Measurements from ENCODE around the gene C16orf92. TPM values are rescaled to one million over a fixed set of nuclear protein-coding genes. Genes with fewer than 3 reads are reported as not detected.

C16orf92 gene
- total and polyA plus RNA-seq, 2 donors (not counting 3 experiments of a cell fraction or from before 2014, with no cell fraction given), result not detected

GRCh38 chr16:30030841-30031413 lies 7.9 kb downstream of the C16orf92 start, which contains the start of gene TLCD3B:
Gene TLCD3B, minus strand, starts transcription at chr16:30031271. Its CDS starts 744 bp downstream, at chr16:30030527.
- DNase-seq (ENCODE audit: low read depth, low spot score), result no peak
- Histone ChIP-seq H3K4me2 (ENCODE audit: insufficient read depth, low read length) (no peak within 1 kb of the TSS), H4K20me1 (replicated peaks; ENCODE audit: control insufficient read depth, extremely low read depth, insufficient read depth, low read length) (no peaks in the 10 kb centered on the region), H3K4me3 (replicated peaks in 1 of 3; ENCODE audit: insufficient read depth in 1 of 3, low read depth in 1 of 3, low read length in 3 of 3) (no peak within 1 kb of the TSS), H3K79me2 (ENCODE audit: control insufficient read depth, insufficient read depth, low read length) (no peaks in the 10 kb centered on the region), H3K9me3 (replicated peaks; ENCODE audit: control insufficient read depth, insufficient read depth, low read length) (no peaks in the 10 kb centered on the region), H3K27ac (ENCODE audit: insufficient read depth, low read depth, low read length) (no peak within 1 kb of the TSS), H3K9ac (replicated peaks; ENCODE audit: extremely low read depth, insufficient read depth, low read length) (no peak within 1 kb of the TSS), H3K4me1 (ENCODE audit: control insufficient read depth, extremely low read depth, insufficient read depth, low read length) (no peaks in the 10 kb centered on the region), H3K36me3 (ENCODE audit: control insufficient read depth in 2 of 2, extremely low read depth in 1 of 2, insufficient read depth in 2 of 2, low read length in 2 of 2) (no peaks in the 10 kb centered on the region), H2AFZ (ENCODE audit: low read depth, low read length) (no peak within 1 kb of the TSS), H3K27me3 (ENCODE audit: control insufficient read depth in 2 of 2, insufficient read depth in 2 of 2, low read length in 2 of 2) (peaks cover 19 to 20% of the 10 kb centered on the region in 2 experiments), H3K9me1 (replicated peaks; ENCODE audit: control insufficient read depth, extremely low read depth, insufficient read depth, low read length) (no peaks in the 10 kb centered on the region)
- POLR2A ChIA-PET, result no interaction called here
- no peak for FAIRE-seq
- TF ChIP-seq CTCF (IDR thresholded peaks at IDR 0.05; ENCODE audit: extremely low read depth in 1 of 2, insufficient read depth in 1 of 2, low read depth in 1 of 2, low read length in 2 of 2) (no peak), EZH2 (IDR thresholded peaks at IDR 0.05; ENCODE audit: borderline replicate concordance, low read depth, low read length, severe bottlenecking) (peak; percentile 66)
- dilution Hi-C loops (cut with MboI; ENCODE audit: extremely low pct_ligation_motif_present, low sequenced_read_pairs) (no loop called here), intact Hi-C loops (cut with micrococcal nuclease) (no loop called here)
- no TSS peak for BruUV-seq (replicated peaks)
- CTCF ChIA-PET, result interaction anchor here (1.2 to 3.1 kb wide), 8 partner anchors 7 to 339 kb away, joined by 3 to 79 read pairs (median 15); partner anchors contain the start of genes C16orf92 and TBX6

- H3K4me2 ChIP-seq (ENCODE audit: insufficient read depth, low read length), result no peak overlapping the region
- H3K27me3 ChIP-seq (ENCODE audit: control insufficient read depth in 2 of 2, insufficient read depth in 2 of 2, low read length in 2 of 2), result peaks cover 19 to 20% of the 10 kb centered on the region in 2 experiments
- dilution Hi-C loops (cut with MboI; ENCODE audit: extremely low pct_ligation_motif_present, low sequenced_read_pairs) (no loop called here), intact Hi-C loops (cut with micrococcal nuclease) (no loop called here)
- TF ChIP-seq FOS (IDR thresholded peaks at IDR 0.05; ENCODE audit: borderline replicate concordance, insufficient read depth, low read length) (no peak), GATA2 (IDR thresholded peaks at IDR 0.05; ENCODE audit: insufficient read depth, insufficient read length, low read depth, low read length) (no peak), MYC (IDR thresholded peaks at IDR 0.05; ENCODE audit: low read depth, low read length) (no peak), MAX (IDR thresholded peaks at IDR 0.05; ENCODE audit: insufficient read depth, insufficient read length) (no peak), POLR2A (IDR thresholded peaks at IDR 0.05; ENCODE audit: low read depth, low read length) (no peak), JUN (IDR thresholded peaks at IDR 0.05; ENCODE audit: borderline replicate concordance, insufficient read depth, insufficient read length, low read depth) (no peak), CTCF (IDR thresholded peaks at IDR 0.05; ENCODE audit: extremely low read depth in 1 of 2, insufficient read depth in 1 of 2, low read depth in 1 of 2, low read length in 2 of 2) (no peak), EZH2 (IDR thresholded peaks at IDR 0.05; ENCODE audit: borderline replicate concordance, low read depth, low read length, severe bottlenecking) (no peak), POLR2AphosphoS5 (IDR thresholded peaks at IDR 0.05; ENCODE audit: insufficient read depth, low read depth, low read length) (no peak)
- no peak for FAIRE-seq
- CTCF ChIA-PET, result interaction anchor here (0.5 to 3.1 kb wide), 29 partner anchors 8 to 567 kb away, joined by 3 to 79 read pairs (median 4); partner anchors contain the start of genes C16orf92, PAGR1, TAOK2 and TBX6
- H3K79me2 ChIP-seq (ENCODE audit: control insufficient read depth, insufficient read depth, low read length), result no peaks in the 10 kb centered on the region
- no peak overlapping the region for H3K27ac ChIP-seq (ENCODE audit: insufficient read depth, low read depth, low read length)
- H3K36me3 ChIP-seq (ENCODE audit: control insufficient read depth in 2 of 2, extremely low read depth in 1 of 2, insufficient read depth in 2 of 2, low read length in 2 of 2), result no peaks in the 10 kb centered on the region
- H3K9me3 ChIP-seq (replicated peaks; ENCODE audit: control insufficient read depth, insufficient read depth, low read length), result no peaks in the 10 kb centered on the region
- no peaks in the 10 kb centered on the region for H4K20me1 ChIP-seq (replicated peaks; ENCODE audit: control insufficient read depth, extremely low read depth, insufficient read depth, low read length)
- no peak overlapping the region for H3K4me3 ChIP-seq (replicated peaks in 1 of 3; ENCODE audit: insufficient read depth in 1 of 3, low read depth in 1 of 3, low read length in 3 of 3)
- POLR2A ChIA-PET, result interaction anchor here (0.7 kb wide), 1 partner anchor 34 kb away, joined by 3 read pairs; the partner anchor contains the start of gene ALDOA
- H3K9ac ChIP-seq (replicated peaks; ENCODE audit: extremely low read depth, insufficient read depth, low read length), result no peak overlapping the region
- no peaks in the 10 kb centered on the region for H3K4me1 ChIP-seq (ENCODE audit: control insufficient read depth, extremely low read depth, insufficient read depth, low read length)
- no peak for DNase-seq (ENCODE audit: low read depth, low spot score)
- BruUV-seq (replicated peaks), result no TSS peak
- no peaks in the 10 kb centered on the region for H3K9me1 ChIP-seq (replicated peaks; ENCODE audit: control insufficient read depth, extremely low read depth, insufficient read depth, low read length)
- H2AFZ ChIP-seq (ENCODE audit: low read depth, low read length), result no peak overlapping the region
Measured at GRCh38 chr16:30031477-30031918, 8.5 kb downstream of the C16orf92 start.

Data from endothelial cell of umbilical vein (primary cell).